DMS153 treated with DMSO at 0.1 percent for 48 hours (cell line): ENCODE data around the gene TRIM71.
"Not testable (repeated sequence)": the region's sequence is repeated elsewhere in the genome, so short reads cannot be mapped to it uniquely, and the experiment has no call there.

Experiments
- DNase-seq: peaks from one replicate; lab custom pipeline; 2025; ENCODE audit not compliant: unreplicated experiment; lab: John Stamatoyannopoulos, UW

Gene TRIM71

DNA sequence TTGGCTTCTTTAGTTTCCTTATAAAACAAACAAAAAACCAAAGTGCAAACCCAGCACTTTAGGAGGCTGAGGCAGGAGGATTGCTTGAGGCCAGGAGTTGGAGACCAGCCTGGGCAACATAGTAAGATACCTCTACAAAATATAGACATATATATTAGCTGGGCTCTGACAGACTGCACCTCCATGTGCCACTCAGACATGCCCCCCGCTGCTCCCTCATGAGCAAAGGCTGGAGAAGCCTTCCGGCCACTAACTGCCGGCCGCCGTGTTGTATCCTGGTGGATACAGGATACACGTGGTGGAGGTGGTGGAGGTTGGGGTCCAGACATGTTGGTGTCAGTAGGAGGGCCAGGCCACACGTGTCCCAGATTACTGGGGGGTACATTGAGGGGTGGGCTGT, 104.3 kb downstream of the TRIM71 start:
- no peak for DNase-seq

DNA sequence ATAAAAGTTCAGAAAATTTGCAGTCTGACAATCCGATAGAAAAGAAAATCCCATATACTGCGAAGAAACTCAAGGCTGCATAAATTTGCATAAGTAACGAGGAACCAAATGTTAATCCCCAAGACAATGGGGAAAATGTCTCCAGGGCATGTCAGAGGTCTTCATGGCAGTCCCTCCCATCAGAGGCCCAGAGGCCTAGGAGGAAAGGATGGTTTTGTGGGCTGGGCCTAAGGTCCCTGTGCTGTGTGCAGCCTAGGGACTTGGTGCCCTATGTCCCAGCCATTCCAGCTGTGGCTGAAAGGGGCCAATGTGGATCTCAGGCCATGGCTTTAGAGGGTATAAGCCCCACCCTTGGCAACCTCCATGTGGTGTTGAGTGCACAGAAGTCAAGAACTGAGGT, 112.4 kb downstream of the TRIM71 start:
- DNase-seq: no peak

- DNase-seq: not testable (repeated sequence)
Observed at GRCh38 chr3:32931273-32931672, 113.5 kb downstream of the TRIM71 start.

DNA sequence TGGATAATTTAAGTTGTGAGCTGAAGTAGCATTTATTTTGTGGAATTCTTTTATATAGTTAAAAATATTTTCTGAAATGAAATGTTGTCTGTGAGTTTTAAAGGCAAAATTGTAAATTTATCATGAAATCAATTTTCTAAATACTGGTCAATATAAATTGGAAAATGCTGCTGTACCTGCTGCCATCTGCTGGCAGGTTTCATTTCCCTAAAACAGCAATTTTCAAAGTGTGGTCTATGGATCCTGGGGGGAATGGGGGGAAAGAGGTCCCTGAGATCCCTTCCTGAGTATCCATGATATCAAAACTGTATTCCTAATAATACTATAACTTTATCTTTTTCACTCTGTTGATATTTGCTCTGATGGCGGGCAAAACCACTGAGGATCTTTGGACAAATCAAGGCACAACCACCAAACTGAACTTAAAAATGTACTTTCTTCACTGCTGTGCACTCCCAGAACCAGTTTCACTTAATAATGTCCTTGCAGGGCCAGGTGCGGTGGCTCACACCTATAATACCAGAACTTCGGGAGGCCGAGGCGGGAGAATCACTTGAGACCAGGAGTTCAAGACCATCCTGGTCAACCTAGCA, 116.4 kb downstream of the TRIM71 start:
- no peak for DNase-seq

DNA sequence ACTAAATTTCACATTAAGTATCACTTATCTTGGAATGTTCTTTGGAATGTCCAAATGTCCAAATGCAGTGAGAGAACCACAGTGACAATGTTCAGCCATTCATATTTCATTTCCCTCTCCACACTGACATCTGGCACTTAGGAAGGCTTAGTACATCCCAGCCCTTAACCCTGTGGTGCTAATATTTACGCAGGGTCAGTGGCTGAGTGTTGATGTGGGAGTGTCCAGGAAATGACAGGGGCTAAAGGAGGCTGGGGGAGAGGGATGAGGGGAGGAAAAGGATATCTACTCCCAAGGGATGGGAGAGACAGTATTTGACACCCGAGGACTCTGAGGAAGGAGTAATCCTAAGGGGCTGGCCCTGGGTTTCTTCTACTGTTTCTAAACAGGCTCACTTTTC, 119.5 kb downstream of the TRIM71 start:
- no peak for DNase-seq

DNA sequence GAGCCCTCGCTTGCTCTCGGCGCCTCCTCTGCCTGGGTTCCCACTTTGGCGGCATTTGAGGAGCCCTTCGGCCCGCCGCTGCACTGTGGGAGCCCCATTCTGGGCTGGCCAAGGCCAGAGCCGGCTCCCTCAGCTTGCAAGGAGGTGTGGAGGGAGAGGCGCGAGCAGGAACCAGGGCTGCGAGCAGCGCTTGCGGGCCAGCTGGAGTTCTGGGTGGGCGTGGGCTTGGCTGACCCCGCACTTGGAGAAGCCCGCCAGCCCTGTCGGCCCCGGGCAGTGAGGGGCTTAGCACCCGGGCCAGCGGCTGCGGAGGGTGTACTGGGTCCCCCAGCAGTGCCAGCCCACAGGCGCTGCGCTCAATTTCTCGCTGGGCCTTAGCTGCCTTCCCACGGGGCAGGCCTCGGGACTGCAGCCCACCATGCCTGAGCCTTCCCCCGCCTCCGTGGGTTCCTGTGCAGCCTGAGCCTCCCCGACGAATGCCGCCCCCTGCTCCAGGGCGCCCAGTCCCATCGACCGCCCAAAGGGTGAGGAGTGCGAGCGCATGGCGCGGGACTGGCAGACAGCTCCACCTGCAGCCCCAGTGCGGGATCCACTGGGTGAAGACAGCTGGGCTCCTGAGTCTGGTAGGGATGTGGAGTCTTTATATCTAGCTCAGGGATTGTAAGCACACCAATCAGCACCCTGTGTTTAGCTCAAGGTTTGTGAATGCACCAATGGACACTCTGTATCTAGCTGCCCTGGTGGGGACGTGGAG, 121.9 kb downstream of the TRIM71 start:
- not testable (repeated sequence) for DNase-seq

DNA sequence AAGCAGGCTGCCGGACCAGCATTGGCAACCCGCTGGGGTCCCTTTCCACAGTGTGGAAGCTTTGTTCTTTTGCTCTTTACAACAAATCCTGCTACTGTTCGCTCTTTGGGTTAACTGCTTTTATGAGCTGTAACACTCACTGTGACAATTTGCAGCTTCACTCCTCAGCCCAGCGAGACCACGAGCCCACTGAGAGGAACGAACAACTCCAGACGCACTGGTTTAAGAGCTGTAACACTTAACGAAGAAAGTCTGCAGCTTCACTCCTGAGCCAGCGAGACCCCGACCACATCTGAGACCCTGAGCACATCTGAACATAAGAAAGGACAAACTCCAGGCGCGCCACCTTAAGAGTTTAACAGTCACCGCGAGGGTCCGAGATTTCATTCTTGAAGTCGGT, 122.9 kb downstream of the TRIM71 start:
- DNase-seq: no peak

- DNase-seq: no peak
Observed at GRCh38 chr3:32945136-32945535, 127.3 kb downstream of the TRIM71 start.

DNA sequence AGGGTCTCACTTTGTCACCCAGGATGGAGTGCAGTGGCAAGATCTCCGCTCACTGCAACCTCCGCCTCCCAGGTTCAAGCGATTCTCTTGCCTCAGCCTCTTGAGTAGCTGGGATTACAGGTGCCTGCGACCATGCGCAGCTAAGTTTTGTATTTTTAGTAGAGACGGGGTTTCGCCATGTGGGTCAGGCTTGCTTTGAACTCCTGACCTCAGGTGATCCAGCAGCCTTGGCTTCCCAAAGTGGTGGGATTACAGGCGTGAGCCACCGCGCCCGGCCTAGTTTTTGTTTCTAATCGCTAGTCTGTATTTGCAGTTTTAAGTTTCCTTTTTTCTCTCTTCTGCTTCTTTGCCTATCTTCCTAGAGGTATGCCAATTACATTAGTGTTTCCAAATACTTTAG, 127.8 kb downstream of the TRIM71 start:
- not testable (repeated sequence) for DNase-seq

DNA sequence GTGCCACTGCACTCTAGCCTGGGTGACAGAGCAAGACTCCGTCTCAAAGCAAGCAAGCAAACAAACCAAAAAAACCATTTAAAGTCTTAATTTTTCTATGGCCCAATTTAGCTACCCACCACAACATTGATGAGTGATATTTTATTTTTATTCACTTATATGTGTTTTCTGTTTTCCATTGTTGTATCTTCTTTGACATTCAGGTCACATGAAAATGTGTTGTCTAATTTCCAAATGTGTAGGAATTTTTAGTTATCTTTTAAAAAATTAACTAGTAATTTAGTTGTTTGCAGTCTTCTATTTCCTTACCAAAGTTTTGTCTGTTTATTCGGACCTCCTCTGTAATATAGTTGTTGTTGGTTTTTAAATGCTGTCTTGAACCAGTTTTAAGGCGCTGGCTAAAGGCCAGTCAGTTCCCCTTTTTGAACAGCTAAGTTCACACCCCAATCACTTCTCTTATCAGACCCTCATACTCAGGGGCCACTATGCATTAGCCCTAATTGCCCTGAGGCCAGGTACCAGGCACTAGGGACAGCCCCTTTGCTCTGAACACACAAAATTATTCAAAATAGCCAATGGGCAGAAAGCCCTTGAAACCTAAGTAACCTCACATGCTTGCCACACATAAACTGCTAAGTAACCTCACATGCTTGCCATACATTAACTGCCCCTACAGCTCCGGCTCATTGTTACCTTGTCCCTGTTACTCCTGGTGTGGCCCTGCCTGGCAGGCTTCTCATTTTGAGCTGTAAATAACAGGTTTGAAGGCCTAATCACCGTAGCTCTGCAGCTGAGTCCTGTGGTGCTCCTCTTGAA, 129.4 kb downstream of the TRIM71 start:
- DNase-seq: no peak
